NCI-H774 (cell line): Measurements from ENCODE around the gene PPP2R1B.

Experiments used
- DNase-seq: peaks from one replicate; lab custom pipeline; 2025; lab: John Stamatoyannopoulos, UW

PPP2R1B gene

GRCh38 chr11:111693224-111693937 is 72.8 kb downstream of the PPP2R1B start:
- no peak for DNase-seq

- DNase-seq = no peak
Measured at GRCh38 chr11:111691741-111692140, 74.4 kb downstream of the PPP2R1B start.

- no peak for DNase-seq
Measured at GRCh38 chr11:111691176-111691575, 75.0 kb downstream of the PPP2R1B start.

- no peak for DNase-seq
Measured at GRCh38 chr11:111688013-111688412, 78.2 kb downstream of the PPP2R1B start.

GRCh38 chr11:111684251-111684650 is 81.9 kb downstream of the PPP2R1B start:
- DNase-seq = no peak

- DNase-seq = no peak
Measured at GRCh38 chr11:111683806-111684205, 82.4 kb downstream of the PPP2R1B start.

GRCh38 chr11:111680486-111681175 is 85.6 kb downstream of the PPP2R1B start:
- DNase-seq = no peak
